ENCODE results near the gene ZBTB16.

The ZBTB16 gene

DNA sequence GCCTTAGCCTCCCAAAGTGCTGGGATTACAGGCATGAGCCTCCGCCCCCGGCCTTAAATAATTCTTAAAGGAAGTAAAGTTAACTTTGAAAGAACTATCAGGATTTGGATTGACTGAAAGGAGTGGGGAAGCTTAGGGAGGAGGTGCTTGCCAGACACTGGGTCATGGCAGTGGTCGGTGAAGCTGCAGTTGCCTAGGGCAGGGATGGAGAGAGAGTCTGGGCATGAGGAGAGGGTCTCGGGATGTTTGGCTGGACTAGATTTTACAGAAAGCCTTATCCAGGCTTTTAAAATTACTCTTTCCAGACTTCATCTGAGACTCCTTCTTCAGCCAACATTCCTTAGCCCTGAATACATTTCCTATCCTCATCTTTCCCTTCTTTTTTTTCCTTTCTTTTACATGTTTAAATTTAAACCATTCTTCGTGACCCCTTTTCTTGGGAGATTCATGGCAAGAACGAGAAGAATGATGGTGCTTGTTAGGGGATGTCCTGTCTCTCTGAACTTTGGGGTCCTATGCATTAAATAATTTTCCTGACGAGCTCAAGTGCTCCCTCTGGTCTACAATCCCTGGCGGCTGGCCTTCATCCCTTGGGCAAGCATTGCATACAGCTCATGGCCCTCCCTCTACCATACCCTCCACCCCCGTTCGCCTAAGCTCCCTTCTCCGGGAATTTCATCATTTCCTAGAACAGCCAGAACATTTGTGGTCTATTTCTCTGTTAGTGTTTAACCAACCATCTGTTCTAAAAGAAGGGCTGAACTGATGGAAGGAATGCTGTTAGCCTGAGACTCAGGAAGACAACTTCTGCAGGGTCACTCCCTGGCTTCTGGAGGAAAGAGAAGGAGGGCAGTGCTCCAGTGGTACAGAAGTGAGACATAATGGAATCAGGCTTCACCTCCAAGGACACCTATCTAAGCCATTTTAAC is 236.4 kb downstream of the ZBTB16 start, which contains the start of gene NNMT:
Gene NNMT (plus strand): TSS at position 724 of the 929 bp plus-strand sequence. CDS start 158 bp downstream, at position 882.
- no peak within 1 kb of the TSS for H3K9ac ChIP-seq

DNA sequence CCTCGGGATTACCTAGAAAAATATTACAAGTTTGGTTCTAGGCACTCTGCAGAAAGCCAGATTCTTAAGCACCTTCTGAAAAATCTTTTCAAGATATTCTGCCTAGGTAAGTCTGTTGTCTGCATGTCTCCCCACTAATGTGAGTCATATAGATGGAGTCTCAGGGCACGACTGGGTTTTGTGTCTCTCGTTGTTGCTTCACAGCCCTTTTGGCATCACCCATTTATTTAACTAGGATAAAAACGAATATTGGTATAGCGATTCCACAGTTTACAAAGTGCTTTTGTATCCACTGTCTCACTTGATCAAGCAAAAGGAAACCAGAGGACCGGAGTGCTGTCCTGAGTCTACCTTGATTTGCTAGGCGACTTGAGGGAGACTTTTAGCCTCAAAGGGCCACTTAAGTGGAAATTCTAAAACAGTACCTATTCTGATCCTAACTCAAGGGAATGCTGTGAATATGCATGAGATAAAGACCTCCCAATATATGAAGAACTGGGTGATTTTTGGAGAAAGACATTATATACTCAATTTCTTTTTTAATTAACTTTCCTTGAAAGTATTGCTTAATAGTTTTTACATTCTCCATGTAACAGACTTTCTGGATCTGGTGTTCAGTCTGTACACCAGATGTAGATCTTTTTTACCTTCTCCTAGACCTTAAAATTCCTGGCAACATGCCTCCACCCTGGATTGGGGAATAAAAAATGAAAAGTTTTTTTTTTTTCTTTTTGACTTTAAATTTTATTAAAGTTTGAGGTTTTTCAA is 237.3 kb downstream of the ZBTB16 start:
- Histone ChIP-seq H3K4me2 (ENCODE audit: low read length) (no peak overlapping the region), H3K36me3 (ENCODE audit: control insufficient read depth, insufficient read depth, low read length) (no peaks in the 10 kb centered on the region), H3K79me2 (no peaks in the 10 kb centered on the region), H3K9ac (no peak overlapping the region), H3K27ac (peak overlapping the region; percentile 82), H3K27me3 (ENCODE audit: control insufficient read depth, insufficient read depth, low read length) (no peaks in the 10 kb centered on the region), H3K9me3 (ENCODE audit: control insufficient read depth, low read length) (no peaks in the 10 kb centered on the region), H3K4me3 (ENCODE audit: low read depth, low read length) (no peak overlapping the region), H2AFZ (no peak overlapping the region), H3K4me1 (no peaks in the 10 kb centered on the region)
- TF ChIP-seq, protein P1, sequence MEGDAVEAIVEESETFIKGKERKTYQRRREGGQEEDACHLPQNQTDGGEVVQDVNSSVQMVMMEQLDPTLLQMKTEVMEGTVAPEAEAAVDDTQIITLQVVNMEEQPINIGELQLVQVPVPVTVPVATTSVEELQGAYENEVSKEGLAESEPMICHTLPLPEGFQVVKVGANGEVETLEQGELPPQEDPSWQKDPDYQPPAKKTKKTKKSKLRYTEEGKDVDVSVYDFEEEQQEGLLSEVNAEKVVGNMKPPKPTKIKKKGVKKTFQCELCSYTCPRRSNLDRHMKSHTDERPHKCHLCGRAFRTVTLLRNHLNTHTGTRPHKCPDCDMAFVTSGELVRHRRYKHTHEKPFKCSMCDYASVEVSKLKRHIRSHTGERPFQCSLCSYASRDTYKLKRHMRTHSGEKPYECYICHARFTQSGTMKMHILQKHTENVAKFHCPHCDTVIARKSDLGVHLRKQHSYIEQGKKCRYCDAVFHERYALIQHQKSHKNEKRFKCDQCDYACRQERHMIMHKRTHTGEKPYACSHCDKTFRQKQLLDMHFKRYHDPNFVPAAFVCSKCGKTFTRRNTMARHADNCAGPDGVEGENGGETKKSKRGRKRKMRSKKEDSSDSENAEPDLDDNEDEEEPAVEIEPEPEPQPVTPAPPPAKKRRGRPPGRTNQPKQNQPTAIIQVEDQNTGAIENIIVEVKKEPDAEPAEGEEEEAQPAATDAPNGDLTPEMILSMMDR (IDR thresholded peaks at IDR 0.05) = no peak

More for the DNA sequence above, 236.4 kb downstream of the ZBTB16 start, which contains the start of gene NNMT:
- H3K27me3 ChIP-seq (ENCODE audit: control insufficient read depth, insufficient read depth, low read length) = no peaks in the 10 kb centered on the region
- no peaks in the 10 kb centered on the region for H3K79me2 ChIP-seq
- H3K27ac ChIP-seq = peak within 1 kb of the TSS; percentile 82
- H3K4me2 ChIP-seq (ENCODE audit: low read length) = no peak within 1 kb of the TSS
- TF ChIP-seq, protein P1 (IDR thresholded peaks at IDR 0.05) = no peak
- H3K9me3 ChIP-seq (ENCODE audit: control insufficient read depth, low read length) = no peaks in the 10 kb centered on the region
- no peak within 1 kb of the TSS for H3K4me3 ChIP-seq (ENCODE audit: low read depth, low read length)
- no peaks in the 10 kb centered on the region for H3K36me3 ChIP-seq (ENCODE audit: control insufficient read depth, insufficient read depth, low read length)
- no peak within 1 kb of the TSS for H2AFZ ChIP-seq
- no peaks in the 10 kb centered on the region for H3K4me1 ChIP-seq

- Histone ChIP-seq H3K27ac (peak overlapping the region; percentile 29), H3K9me3 (ENCODE audit: control insufficient read depth, low read length) (no peaks in the 10 kb centered on the region), H3K36me3 (ENCODE audit: control insufficient read depth, insufficient read depth, low read length) (no peaks in the 10 kb centered on the region), H2AFZ (no peak overlapping the region), H3K9ac (no peak overlapping the region), H3K4me2 (ENCODE audit: low read length) (no peak overlapping the region), H3K79me2 (no peaks in the 10 kb centered on the region), H3K4me3 (ENCODE audit: low read depth, low read length) (no peak overlapping the region), H3K4me1 (no peaks in the 10 kb centered on the region), H3K27me3 (ENCODE audit: control insufficient read depth, insufficient read depth, low read length) (no peaks in the 10 kb centered on the region)
- TF ChIP-seq, protein P1 (IDR thresholded peaks at IDR 0.05) = no peak
Observed at GRCh38 chr11:114297806-114298709, 238.5 kb downstream of the ZBTB16 start.

GRCh38 chr11:114298710-114299109 is 239.2 kb downstream of the ZBTB16 start:
- Histone ChIP-seq H3K79me2 (no peaks in the 10 kb centered on the region), H3K9me3 (ENCODE audit: control insufficient read depth, low read length) (no peaks in the 10 kb centered on the region), H3K27ac (no peak overlapping the region), H3K4me2 (ENCODE audit: low read length) (no peak overlapping the region), H3K27me3 (ENCODE audit: control insufficient read depth, insufficient read depth, low read length) (no peaks in the 10 kb centered on the region), H3K4me1 (no peaks in the 10 kb centered on the region), H3K36me3 (ENCODE audit: control insufficient read depth, insufficient read depth, low read length) (no peaks in the 10 kb centered on the region), H2AFZ (no peak overlapping the region), H3K9ac (no peak overlapping the region), H3K4me3 (ENCODE audit: low read depth, low read length) (no peak overlapping the region)
- TF ChIP-seq, protein P1 (IDR thresholded peaks at IDR 0.05) = no peak

Data from parathyroid adenoma (tissue), 2 donors.